KOPT-K1 (cell line): Measurements from ENCODE around the gene ABI3BP.
A peak's percentile ranks its signal among the peaks of the same experiment; 100 is the strongest.

ENCODE experiments used
- H3K27ac ChIP-seq: fragments of 200-600 bp; sonication (generic); 2 replicates; pipeline ENCODE4 v1.5.1; 2016; ENCODE audit warnings: antibody characterized with exemption, mild to moderate bottlenecking, low read depth, low read length; ENCODE audit not compliant: poor library complexity, severe bottlenecking
- H3K36me3 ChIP-seq: fragments of 200-600 bp; sonication (generic); 2 replicates; pipeline ENCODE4 v1.5.1; 2017; ENCODE audit warnings: antibody characterized with exemption, mild to moderate bottlenecking, low read length, moderate library complexity; ENCODE audit not compliant: insufficient read depth
- H3K9me3 ChIP-seq: fragments of 200-600 bp; sonication (generic); 2 replicates; pipeline ENCODE4 v1.5.1; 2017; ENCODE audit warnings: antibody characterized with exemption, low read length, mild to moderate bottlenecking; ENCODE audit not compliant: insufficient read depth, poor library complexity, severe bottlenecking

The ABI3BP gene

GRCh38 chr3:100717063-100717462 is 276.2 kb downstream of the ABI3BP start:
- H3K27ac ChIP-seq: no peak overlapping the region
- no peaks in the 10 kb centered on the region for H3K9me3 ChIP-seq
- H3K36me3 ChIP-seq: peaks cover 97% of the 10 kb centered on the region

- peaks cover 84% of the 10 kb centered on the region for H3K36me3 ChIP-seq
- no peak overlapping the region for H3K27ac ChIP-seq
- no peaks in the 10 kb centered on the region for H3K9me3 ChIP-seq
Observed at GRCh38 chr3:100715176-100715575, 278.0 kb downstream of the ABI3BP start.

- Histone ChIP-seq H3K27ac (peak overlapping the region; percentile 98), H3K9me3 (peaks cover 4% of the 10 kb centered on the region), H3K36me3 (peaks cover 36% of the 10 kb centered on the region)
Observed at GRCh38 chr3:100710261-100710968, 282.8 kb downstream of the ABI3BP start.

- H3K36me3 ChIP-seq: peaks cover 30% of the 10 kb centered on the region
- H3K27ac ChIP-seq: peak overlapping the region; percentile 98
Observed at GRCh38 chr3:100709842-100710260, 283.4 kb downstream of the ABI3BP start.

GRCh38 chr3:100708989-100709841 is 284.0 kb downstream of the ABI3BP start, which contains the start of gene TFG:
Gene TFG, plus strand, starts transcription at chr3:100709494. Its CDS starts 4,192 bp downstream, at chr3:100713686.
- Histone ChIP-seq H3K9me3 (peaks cover 4% of the 10 kb centered on the region), H3K27ac (peak within 1 kb of the TSS; percentile 98), H3K36me3 (peaks cover 24% of the 10 kb centered on the region)

More at GRCh38 chr3:100709842-100710260, 283.4 kb downstream of the ABI3BP start:
- peaks cover 4% of the 10 kb centered on the region for H3K9me3 ChIP-seq

- Histone ChIP-seq H3K9me3 (peaks cover 4% of the 10 kb centered on the region), H3K36me3 (peaks cover 18% of the 10 kb centered on the region), H3K27ac (peak overlapping the region; percentile 98)
Observed at GRCh38 chr3:100708644-100708988, 284.6 kb downstream of the ABI3BP start.

- Histone ChIP-seq H3K36me3 (peaks cover 1% of the 10 kb centered on the region; the same call in 1 of the 2 replicates), H3K9me3 (peaks cover 4% of the 10 kb centered on the region), H3K27ac (no peak overlapping the region)
Observed at GRCh38 chr3:100706365-100706764, 286.9 kb downstream of the ABI3BP start.

- Histone ChIP-seq H3K36me3 (no peaks in the 10 kb centered on the region), H3K9me3 (peaks cover 4% of the 10 kb centered on the region), H3K27ac (no peak overlapping the region)
Observed at GRCh38 chr3:100703865-100704264, 289.4 kb downstream of the ABI3BP start.

GRCh38 chr3:100702980-100703345 is 290.3 kb downstream of the ABI3BP start:
- H3K36me3 ChIP-seq: no peaks in the 10 kb centered on the region
- no peak overlapping the region for H3K27ac ChIP-seq
- H3K9me3 ChIP-seq: no peaks in the 10 kb centered on the region

GRCh38 chr3:100702082-100702979 is 290.9 kb downstream of the ABI3BP start:
- no peaks in the 10 kb centered on the region for H3K9me3 ChIP-seq

GRCh38 chr3:100700708-100701107 is 292.5 kb downstream of the ABI3BP start:
- no peak overlapping the region for H3K27ac ChIP-seq
- H3K36me3 ChIP-seq: no peaks in the 10 kb centered on the region

More at GRCh38 chr3:100702082-100702979, 290.9 kb downstream of the ABI3BP start:
- H3K27ac ChIP-seq: no peak overlapping the region
- no peaks in the 10 kb centered on the region for H3K36me3 ChIP-seq

More at GRCh38 chr3:100700708-100701107, 292.5 kb downstream of the ABI3BP start:
- no peaks in the 10 kb centered on the region for H3K9me3 ChIP-seq
